Hepatocyte (in vitro differentiated cells): ENCODE measurements around the gene FAU. TPM values are rescaled to one million over a fixed set of nuclear protein-coding genes. Genes with fewer than 3 reads are reported as not detected.

ENCODE experiments used
- DNase-seq: peaks from one replicate; pipeline ENCODE4 v3.0.0-alpha.2; 2016; ENCODE audit warnings: low spot score
- H2AFZ ChIP-seq: fragments of 200-600 bp; sonication (generic); 2 replicates; pipeline ENCODE4 v1.6.0; 2016; ENCODE audit warnings: antibody characterized with exemption, mild to moderate bottlenecking
- H3K27ac ChIP-seq: fragments of 200-600 bp; sonication (generic); 2 replicates; pipeline ENCODE4 v1.5.1; 2016; ENCODE audit warnings: mild to moderate bottlenecking
- H3K27me3 ChIP-seq: fragments of 200-600 bp; sonication (generic); 2 replicates; pipeline ENCODE4 v1.6.1; 2016
- H3K36me3 ChIP-seq: fragments of 200-600 bp; sonication (generic); replicated peaks from 2 replicates; pipeline ENCODE4 v1.5.1; 2016; ENCODE audit warnings: low read depth; ENCODE audit not compliant: insufficient read depth
- H3K4me1 ChIP-seq: fragments of 200-600 bp; sonication (generic); 2 replicates; pipeline ENCODE4 v1.5.1; 2016; ENCODE audit warnings: mild to moderate bottlenecking, moderate library complexity; ENCODE audit not compliant: insufficient read depth
- H3K4me2 ChIP-seq: fragments of 200-600 bp; sonication (generic); 2 replicates; pipeline ENCODE4 v1.6.0; 2016
- H3K4me3 ChIP-seq: fragments of 200-600 bp; sonication (generic); 2 replicates; pipeline ENCODE4 v1.5.1; 2016; ENCODE audit warnings: mild to moderate bottlenecking
- H3K79me2 ChIP-seq: fragments of 200-600 bp; sonication (generic); 2 replicates; pipeline ENCODE4 v1.6.0; 2017; ENCODE audit warnings: mild to moderate bottlenecking
- H3K9me2 ChIP-seq: fragments of 200-600 bp; sonication (generic); replicated peaks from 2 replicates; pipeline ENCODE4 v1.6.0; 2017; ENCODE audit warnings: mild to moderate bottlenecking; ENCODE audit not compliant: insufficient read depth
- H3K9me3 ChIP-seq: fragments of 200-600 bp; sonication (generic); 2 replicates; pipeline ENCODE4 v1.5.1; 2016; ENCODE audit warnings: low read depth, mild to moderate bottlenecking
- H4K20me1 ChIP-seq: fragments of 200-600 bp; sonication (generic); 2 replicates; pipeline ENCODE4 v1.6.0; 2016; ENCODE audit warnings: mild to moderate bottlenecking; ENCODE audit not compliant: insufficient read depth, poor library complexity, severe bottlenecking
- CTCF ChIP-seq: fragments of 200-600 bp; sonication (generic); IDR thresholded peaks from 2 replicates; pipeline ENCODE4 v1.5.1; 2016; ENCODE audit warnings: antibody characterized with exemption, mild to moderate bottlenecking; ENCODE audit not compliant: poor library complexity
- EZH2 ChIP-seq: fragments of 200-600 bp; sonication (generic); IDR thresholded peaks from 2 replicates; pipeline ENCODE4 v1.6.1; 2016; ENCODE audit warnings: antibody characterized with exemption, mild to moderate bottlenecking, borderline replicate concordance
- EZH2phosphoT487 ChIP-seq: fragments of 200-600 bp; sonication (generic); IDR thresholded peaks from one replicate; pipeline ENCODE4 v1.6.1; 2018; ENCODE audit warnings: antibody characterized with exemption, mild to moderate bottlenecking, low read depth, moderate library complexity; ENCODE audit not compliant: unreplicated experiment, severe bottlenecking
- WGBS: methylation state at CpG from one replicate; pipeline ENCODE4 v1.1.6; 2016; ENCODE audit warnings: low lambda C conversion rate; ENCODE audit errors: missing lambda C conversion rate; 5-methylcytosine and 5-hydroxymethylcytosine counted together
- polyA plus RNA-seq: library from polyadenylated mRNA; unstranded; fragments of >200 nt; fragmentation: Nextera tagmentation; extraction: Ambion mirVana; gene quantifications from 2 replicates; pipeline ENCODE4 v1.2.1, GENCODE V29; 2016
- total RNA-seq: library from RNA; depleted of rRNA; stranded (reverse); fragments of >200 nt; gene quantifications from 2 replicates; pipeline ENCODE4 v1.2.3, GENCODE V29; 2014

Gene FAU
- total and polyA plus RNA-seq, 2 experiments from 2014 or later = 211 to 434 TPM

GRCh38 chr11:65103476-65103875 is 18.5 kb downstream of the FAU start:
- H3K27ac ChIP-seq = no peak overlapping the region
- TF ChIP-seq EZH2phosphoT487 (no peak), CTCF (no peak)
- H3K36me3 ChIP-seq = no peaks in the 10 kb centered on the region
- DNase-seq = no peak
- no peaks in the 10 kb centered on the region for H3K27me3 ChIP-seq
- H4K20me1 ChIP-seq = no peaks in the 10 kb centered on the region
- no peak overlapping the region for H3K4me2 ChIP-seq
- no peak overlapping the region for H2AFZ ChIP-seq
- H3K9me2 ChIP-seq = no peaks in the 10 kb centered on the region
- no peaks in the 10 kb centered on the region for H3K4me1 ChIP-seq
- no peaks in the 10 kb centered on the region for H3K9me3 ChIP-seq
- H3K4me3 ChIP-seq = no peak overlapping the region
- H3K79me2 ChIP-seq = peaks cover 41% of the 10 kb centered on the region

- no peak for TF ChIP-seq EZH2phosphoT487
- no peak for TF ChIP-seq EZH2
- no peak for TF ChIP-seq CTCF
- Histone ChIP-seq H3K9me3 (no peaks in the 10 kb centered on the region), H4K20me1 (no peaks in the 10 kb centered on the region), H3K27me3 (no peaks in the 10 kb centered on the region), H2AFZ (no peak overlapping the region), H3K27ac (no peak overlapping the region), H3K9me2 (no peaks in the 10 kb centered on the region), H3K4me1 (peaks cover 2% of the 10 kb centered on the region), H3K4me2 (no peak overlapping the region), H3K4me3 (no peak overlapping the region), H3K79me2 (peaks cover 52% of the 10 kb centered on the region), H3K36me3 (no peaks in the 10 kb centered on the region)
- 95% methylated on average over 8 of the region's 8 CpGs for whole genome bisulfite sequencing
- DNase-seq = no peak
These were observed 19.5 kb downstream of the FAU start for GRCh38 chr11:65102142-65103095.

- Histone ChIP-seq H4K20me1 (no peaks in the 10 kb centered on the region), H3K27me3 (no peaks in the 10 kb centered on the region), H3K9me3 (no peaks in the 10 kb centered on the region), H3K27ac (no peak overlapping the region), H3K4me1 (peaks cover 10% of the 10 kb centered on the region), H3K9me2 (no peaks in the 10 kb centered on the region), H3K4me3 (no peak overlapping the region), H3K79me2 (peaks cover 59% of the 10 kb centered on the region), H3K4me2 (no peak overlapping the region), H3K36me3 (no peaks in the 10 kb centered on the region), H2AFZ (no peak overlapping the region)
- 93% methylated on average over 6 of the region's 6 CpGs for WGBS
- no peak for TF ChIP-seq EZH2phosphoT487
- no peak for DNase-seq
These were observed 21.1 kb downstream of the FAU start for GRCh38 chr11:65100674-65101350.

- peaks cover 13% of the 10 kb centered on the region for H3K4me1 ChIP-seq
- WGBS = 56% methylated on average over 8 of the region's 8 CpGs
- no peaks in the 10 kb centered on the region for H3K9me3 ChIP-seq
- no peaks in the 10 kb centered on the region for H3K27me3 ChIP-seq
- H2AFZ ChIP-seq = no peak overlapping the region
- peak overlapping the region; percentile 82 for H3K4me2 ChIP-seq
- peak overlapping the region; percentile 78 for H3K4me3 ChIP-seq
- peaks cover 33% of the 10 kb centered on the region for H3K79me2 ChIP-seq
- TF ChIP-seq EZH2 (no peak), EZH2phosphoT487 (no peak), CTCF (no peak)
- no peaks in the 10 kb centered on the region for H4K20me1 ChIP-seq
- DNase-seq = no peak
- H3K9me2 ChIP-seq = no peaks in the 10 kb centered on the region
- peak overlapping the region; percentile 97 for H3K27ac ChIP-seq
- H3K36me3 ChIP-seq = no peaks in the 10 kb centered on the region
These were observed 25.0 kb downstream of the FAU start for GRCh38 chr11:65096926-65097325.
